HepG2 (cell line): ENCODE data around the gene FEM1B. TPM values are rescaled to one million over a fixed set of nuclear protein-coding genes. Genes with fewer than 3 reads are reported as not detected.

Experiments
- ATAC-seq: fragments of 200-7000 bp; cut with Tn5 transposase; 3 replicates; pipeline ENCODE4 v1.9.1; 2020; ENCODE audit warnings: mild to moderate bottlenecking, moderate library complexity
- BruUV-seq: library from RNA; stranded (reverse); fragments of 400-500 nt; replicated peaks from 2 replicates; lab custom pipeline; 2021; lab: Mats Ljungman, UMichigan
- CTCF ChIA-PET: fragments of 300-600 bp; formaldehyde crosslinking; extraction: SDS; loops from one replicate; lab custom pipeline; 2021; ENCODE audit warnings: low total read pairs, inconsistent platforms, low intra/inter-chr PET ratio; lab: Yijun Ruan, JAX
- POLR2A ChIA-PET: fragments of 350-600 bp; sonication (Branson Sonifier 250); formaldehyde crosslinking; loops from one replicate; lab custom pipeline; 2020; ENCODE audit warnings: antibody characterized with exemption, inconsistent platforms; lab: Yijun Ruan, JAX
- DNase-seq: peaks from one replicate; pipeline ENCODE4 v3.0.0-alpha.2; 2015; ENCODE audit warnings: low spot score
- FAIRE-seq: peaks from 3 replicates; lab custom pipeline; 2011; peaks lifted over from hg19 to GRCh38; lab: Jason Lieb, UNC
- H2AFZ ChIP-seq: one replicate; pipeline ENCODE4 v1.6.1; 2011; ENCODE audit warnings: low read length, inconsistent platforms
- H3K27ac ChIP-seq: fragments of 300-600 bp; 3 replicates; pipeline ENCODE4 v1.8.0; 2011; ENCODE audit warnings: mixed run types, mild to moderate bottlenecking, mixed read lengths, low read length, inconsistent platforms; ENCODE audit not compliant: insufficient read depth; ENCODE audit errors: extremely low read length
- H3K27me3 ChIP-seq, 2 experiments: fragments of 200-600 bp in 1 of 2; 2 replicates in 1 of 2; 3 replicates in 1 of 2; pipeline versions ENCODE4 v1.6.0 to v1.8.0; 2011; ENCODE audit warnings: low read length in 2 of 2, mild to moderate bottlenecking in 2 of 2, moderate library complexity in 2 of 2, inconsistent platforms in 1 of 2; ENCODE audit not compliant: insufficient read depth in 2 of 2, control insufficient read depth in 1 of 2
- H3K36me3 ChIP-seq, 2 experiments: fragments of 200-600 bp in 1 of 2; replicated peaks in 1 of 2; 2 replicates in 1 of 2; 3 replicates in 1 of 2; pipeline versions ENCODE4 v1.5.1 to v1.8.0; 2011; ENCODE audit warnings: low read length in 2 of 2, inconsistent platforms in 1 of 2; ENCODE audit not compliant: insufficient read depth in 2 of 2, control insufficient read depth in 1 of 2
- H3K4me1 ChIP-seq: 2 replicates; pipeline ENCODE4 v1.5.1; 2012; ENCODE audit warnings: low read length, inconsistent platforms; ENCODE audit not compliant: insufficient read depth
- H3K4me2 ChIP-seq: 2 replicates; pipeline ENCODE4 v1.6.0; 2011; ENCODE audit warnings: low read depth, low read length, inconsistent platforms
- H3K4me3 ChIP-seq, 3 experiments: fragments of 200-600 bp in 1 of 3; sonication (generic), shearing (Covaris generic) in 1 of 3; replicated peaks in 1 of 3; 2 replicates each; pipeline ENCODE4 v1.5.1; 2011 to 2016; ENCODE audit warnings: low read length in 3 of 3, inconsistent platforms in 2 of 3, low read depth in 2 of 3, mild to moderate bottlenecking in 2 of 3, control low read depth in 1 of 3, mixed read lengths in 1 of 3; ENCODE audit not compliant: insufficient read depth in 1 of 3
- H3K79me2 ChIP-seq: one replicate; pipeline ENCODE4 v1.6.1; 2011; ENCODE audit warnings: low read length, inconsistent platforms; ENCODE audit not compliant: insufficient read depth
- H3K9ac ChIP-seq: 2 replicates; pipeline ENCODE4 v1.6.0; 2011; ENCODE audit warnings: mild to moderate bottlenecking, low read depth, low read length, inconsistent platforms; ENCODE audit not compliant: insufficient read depth
- H3K9me3 ChIP-seq: 2 replicates; pipeline ENCODE4 v1.5.1; 2012; ENCODE audit warnings: mild to moderate bottlenecking, low read length
- H4K20me1 ChIP-seq: 2 replicates; pipeline ENCODE4 v1.6.0; 2011; ENCODE audit warnings: inconsistent platforms, mild to moderate bottlenecking, low read length, moderate library complexity; ENCODE audit not compliant: insufficient read depth
- CEBPB ChIP-seq: IDR thresholded peaks from 2 replicates; pipeline ENCODE4 v1.6.1; 2011; ENCODE audit warnings: low read depth, low read length, improper control_type of control experiment, borderline replicate concordance
- GABPA ChIP-seq, 2 experiments: IDR thresholded peaks; 2 replicates each; pipeline ENCODE4 v1.6.1; 2011 to 2016; ENCODE audit warnings: low read depth in 2 of 2, low read length in 1 of 2, missing biosample characterization in 1 of 2, missing genetic modification characterization in 1 of 2
- HHEX ChIP-seq: IDR thresholded peaks from 2 replicates; pipeline ENCODE4 v1.6.1; 2016; ENCODE audit warnings: control low read depth
- KDM2A ChIP-seq: sonication (generic); formaldehyde crosslinking; IDR thresholded peaks from 2 replicates; pipeline ENCODE4 v1.4.0; 2020; ENCODE audit warnings: low read depth, missing genetic modification reagents, borderline replicate concordance
- PPARG ChIP-seq: conservative IDR thresholded peaks from 2 replicates; pipeline ENCODE4 v1.6.1; 2016; ENCODE audit warnings: missing biosample characterization, missing genetic modification reagents
- STAG1 ChIP-seq: sonication (generic); formaldehyde crosslinking; IDR thresholded peaks from 2 replicates; pipeline ENCODE4 v1.4.0; 2020; ENCODE audit warnings: missing genetic modification reagents
- U2AF1 ChIP-seq: fragments of 200-400 bp; formaldehyde crosslinking; optimal IDR thresholded peaks from 2 replicates; pipeline ENCODE3; 2017; ENCODE audit warnings: mild to moderate bottlenecking, low read depth, low read length
- ZMYM4 ChIP-seq: sonication (generic); formaldehyde crosslinking; IDR thresholded peaks from 2 replicates; pipeline ENCODE4 v1.8.1; 2023; ENCODE audit warnings: mild to moderate bottlenecking, missing genetic modification reagents
- ZNF20 ChIP-seq: sonication (generic); formaldehyde crosslinking; IDR thresholded peaks from 2 replicates; pipeline ENCODE4 v1.4.0; 2020; ENCODE audit warnings: mild to moderate bottlenecking, moderate library complexity, missing genetic modification reagents
- ZNF367 ChIP-seq: sonication (generic); formaldehyde crosslinking; IDR thresholded peaks from 2 replicates; pipeline ENCODE4 v1.4.0; 2020; ENCODE audit warnings: missing genetic modification reagents, borderline replicate concordance
- ZNF382 ChIP-seq: sonication (generic); formaldehyde crosslinking; IDR thresholded peaks from 2 replicates; pipeline ENCODE4 v1.5.0; 2020; ENCODE audit warnings: missing genetic modification reagents, mild to moderate bottlenecking, borderline replicate concordance
- WGBS: methylation state at CpG from one replicate; pipeline ENCODE4 v1.1.6; 2017; ENCODE audit warnings: low lambda C conversion rate; 5-methylcytosine and 5-hydroxymethylcytosine counted together
- in situ Hi-C: cut with HindIII; loops from 2 replicates; pipeline ENCODE4 v1.10.0; 2017; ENCODE audit warnings: low pct_unique_long_range_greater_than_20kb; ENCODE audit not compliant: extremely low pct_ligation_motif_present
- intact Hi-C: fragments of 100-400 bp; cut with micrococcal nuclease; formaldehyde crosslinking; loops from one replicate; pipeline ENCODE4 v1.10.0; 2022; ENCODE audit not compliant: unreplicated experiment
- polyA plus RNA-seq, 8 experiments: library from polyadenylated mRNA; depleted of rRNA in 3 of 8; stranded (reverse) in 7 of 8; unstranded in 1 of 8; fragments of >200 nt; fragmentation: Illumina TruSeq in 4 of 8; extraction: Trizol in 4 of 8; gene quantifications; 2 replicates each; pipeline versions ENCODE4 v1.2.1 to v1.2.3, GENCODE V29; 2011 to 2016; ENCODE audit warnings: low read depth in 4 of 8, missing spikeins in 1 of 8, mixed read lengths in 1 of 8; ENCODE audit not compliant: insufficient read depth in 1 of 8
- total RNA-seq, 5 experiments: library from RNA; depleted of rRNA; stranded (reverse); fragments of >200 nt; fragmentation: Illumina TruSeq; extraction: Trizol; gene quantifications; 2 replicates each; pipeline ENCODE4 v1.2.3, GENCODE V29; 2016; ENCODE audit warnings: low read depth in 1 of 5
- TF ChIP-seq, protein P1 (sequence below): sonication (generic); formaldehyde crosslinking; IDR thresholded peaks from 2 replicates; pipeline ENCODE4 v1.5.0; 2020; ENCODE audit warnings: missing genetic modification reagents
- TF ChIP-seq, protein P2 (sequence below): sonication (generic); formaldehyde crosslinking; IDR thresholded peaks from 2 replicates; pipeline ENCODE4 v1.8.0; 2022; ENCODE audit warnings: missing genetic modification reagents, low read depth, mild to moderate bottlenecking, borderline replicate concordance
- TF ChIP-seq, protein P3 (sequence below): sonication (generic); formaldehyde crosslinking; IDR thresholded peaks from 2 replicates; pipeline ENCODE4 v1.8.1; 2023; ENCODE audit warnings: mild to moderate bottlenecking, missing genetic modification reagents, borderline replicate concordance

Gene FEM1B
- total and polyA plus RNA-seq, 2 of the 13 experiments (the other 11 are each of a cell fraction or from before 2014, with no cell fraction given) = 38.1 to 40.0 TPM

DNA sequence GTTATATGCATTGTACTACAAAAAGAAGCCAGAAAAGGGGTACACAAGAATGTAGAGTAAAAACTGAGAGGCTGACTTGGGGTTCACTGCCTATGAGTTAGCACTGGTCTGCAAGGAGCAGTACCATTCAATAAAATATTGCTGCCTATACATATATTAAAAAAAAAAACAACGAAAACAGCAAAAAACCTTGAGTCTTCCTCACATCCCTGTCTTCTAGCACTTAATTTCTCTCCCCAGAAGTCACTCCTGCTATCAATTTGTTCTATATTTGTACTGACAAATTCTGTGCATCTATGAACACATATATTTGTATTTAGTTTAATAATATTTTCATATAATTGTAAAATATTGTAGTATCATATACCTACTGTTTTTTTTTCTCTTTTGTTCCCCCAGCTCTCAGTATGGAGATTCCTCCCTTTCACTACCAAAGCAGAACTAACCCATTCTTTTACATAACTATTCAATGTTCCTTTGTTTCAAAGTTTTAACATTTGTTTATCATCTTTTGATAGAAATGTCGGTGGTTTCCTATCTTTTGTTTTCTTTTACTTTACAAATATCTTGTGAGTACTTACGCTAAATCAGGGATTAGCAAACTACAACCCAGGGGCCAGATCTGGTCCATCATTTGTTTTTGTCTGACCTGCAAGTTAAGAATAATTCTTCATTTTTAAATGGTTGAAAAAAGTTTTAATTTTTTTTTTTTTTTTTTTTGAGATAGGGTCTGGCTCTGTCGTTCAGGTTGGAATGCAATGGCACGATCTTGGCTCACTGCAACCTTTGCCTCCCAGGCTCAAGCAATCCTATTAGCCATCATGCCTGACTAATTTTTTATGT is 14.8 kb upstream of the FEM1B start (continued):
- TF ChIP-seq, protein P1, sequence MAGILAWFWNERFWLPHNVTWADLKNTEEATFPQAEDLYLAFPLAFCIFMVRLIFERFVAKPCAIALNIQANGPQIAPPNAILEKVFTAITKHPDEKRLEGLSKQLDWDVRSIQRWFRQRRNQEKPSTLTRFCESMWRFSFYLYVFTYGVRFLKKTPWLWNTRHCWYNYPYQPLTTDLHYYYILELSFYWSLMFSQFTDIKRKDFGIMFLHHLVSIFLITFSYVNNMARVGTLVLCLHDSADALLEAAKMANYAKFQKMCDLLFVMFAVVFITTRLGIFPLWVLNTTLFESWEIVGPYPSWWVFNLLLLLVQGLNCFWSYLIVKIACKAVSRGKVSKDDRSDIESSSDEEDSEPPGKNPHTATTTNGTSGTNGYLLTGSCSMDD (CRISPR knock-in tag) = no peak
- TF ChIP-seq CEBPB = no peak

DNA sequence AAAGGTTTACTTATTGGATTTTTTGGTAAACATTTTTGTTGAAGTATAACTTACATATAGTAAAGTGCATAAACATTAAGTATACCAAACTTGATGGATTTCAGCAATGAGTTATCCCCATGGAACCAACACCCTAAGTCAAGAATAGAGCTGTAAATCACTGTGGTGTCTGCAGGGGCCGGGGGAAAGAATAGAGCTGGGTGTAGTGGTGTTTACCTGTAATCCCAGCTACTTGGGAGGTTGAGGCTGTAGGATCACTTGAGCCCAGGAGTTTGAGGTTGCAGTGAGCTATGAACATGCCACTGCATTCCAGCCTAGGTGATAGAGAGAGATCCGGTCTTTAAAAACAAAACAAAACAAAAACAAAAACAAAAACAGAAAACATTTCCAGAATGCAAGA is 13.3 kb upstream of the FEM1B start:
- H3K36me3 ChIP-seq = no peaks in the 10 kb centered on the region
- no peaks in the 10 kb centered on the region for H3K9me3 ChIP-seq
- no TSS peak for BruUV-seq
- no peak overlapping the region for H3K27ac ChIP-seq
- H3K9ac ChIP-seq = no peak overlapping the region
- 0 out of 5 replicates have a peak, but pooled peaks cover 0 to 2% of the 10 kb centered on the region in 2 experiments for H3K27me3 ChIP-seq
- intact Hi-C loops (no loop called here), in situ Hi-C loops (no loop called here)
- H3K79me2 ChIP-seq = no peaks in the 10 kb centered on the region
- H3K4me1 ChIP-seq = peaks cover 6% of the 10 kb centered on the region; the same call in 1 of the 2 replicates
- ChIA-PET CTCF (no interaction called here), POLR2A (interaction anchor here (2.8 kb wide), 1 partner anchor 13 kb away, joined by 9 read pairs; the partner anchor contains the start of gene FEM1B)
- ATAC-seq = no peak
- no peak for DNase-seq
- no peak overlapping the region for H3K4me2 ChIP-seq
- no peak overlapping the region for H3K4me3 ChIP-seq
- H4K20me1 ChIP-seq = no peaks in the 10 kb centered on the region
- no peak overlapping the region for H2AFZ ChIP-seq
- no peak for FAIRE-seq
- TF ChIP-seq STAG1 = no peak
- TF ChIP-seq ZMYM4 = no peak
- no peak for TF ChIP-seq KDM2A
- no peak for TF ChIP-seq GABPA (IDR thresholded peaks at IDR 0.05; ENCODE audit: low read depth, low read length)
- no peak for TF ChIP-seq GABPA (CRISPR knock-in tag; IDR thresholded peaks at IDR 0.05; ENCODE audit: low read depth)
- no peak for TF ChIP-seq ZNF20 (CRISPR knock-in tag)
- no peak for TF ChIP-seq U2AF1
- TF ChIP-seq, protein P2, sequence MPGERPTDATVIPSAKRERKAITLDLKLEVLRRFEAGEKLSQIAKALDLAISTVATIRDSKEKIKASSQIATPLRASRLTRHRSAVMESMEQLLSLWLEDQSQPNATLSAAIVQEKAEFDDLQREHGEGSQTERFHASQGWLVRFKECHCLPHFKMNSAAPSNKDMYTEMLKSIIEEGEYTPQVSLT (CRISPR knock-in tag) = no peak
- TF ChIP-seq PPARG (CRISPR knock-in tag) = no peak
- no peak for TF ChIP-seq ZNF367 (CRISPR knock-in tag)
- TF ChIP-seq, protein P3, sequence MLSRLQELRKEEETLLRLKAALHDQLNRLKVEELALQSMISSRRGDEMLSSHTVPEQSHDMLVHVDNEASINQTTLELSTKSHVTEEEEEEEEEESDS = no peak
- TF ChIP-seq HHEX (CRISPR knock-in tag) = no peak
- no peak for TF ChIP-seq ZNF382 (CRISPR knock-in tag)
- 5% methylated on average over 2 of the region's 2 CpGs for WGBS
